ENCODE measurements around the gene KRTAP9-2. TPM values are rescaled to one million over a fixed set of nuclear protein-coding genes. Genes with fewer than 3 reads are reported as not detected.
"Not testable (repeated sequence)": the region's sequence is repeated elsewhere in the genome, so short reads cannot be mapped to it uniquely, and the experiment has no call there.

KRTAP9-2 gene
- polyA plus RNA-seq, 1 of the 3 experiments (the other 2 are of a cell fraction), result not detected

GRCh38 chr17:41271858-41272257, 45.4 kb downstream of the KRTAP9-2 start:
- Histone ChIP-seq H3K27me3 (ENCODE audit: insufficient read depth) (no peaks in the 10 kb centered on the region), H3K4me3 (ENCODE audit: low read depth in 2 of 2, low read length in 1 of 2) (no peak overlapping the region), H3K27ac (ENCODE audit: low read depth in 2 of 2, low read length in 1 of 2) (no peak overlapping the region), H3K9ac (no peak overlapping the region), H3K36me3 (replicated peaks in 1 of 2; ENCODE audit: control insufficient read depth in 1 of 2, insufficient read depth in 2 of 2, low read length in 1 of 2) (no peaks in the 10 kb centered on the region), H3F3A (replicated peaks; ENCODE audit: insufficient read depth) (no peaks in the 10 kb centered on the region), H4K20me1 (ENCODE audit: insufficient read depth) (no peaks in the 10 kb centered on the region), H2AFZ (ENCODE audit: low read depth) (no peak overlapping the region), H3K9me2 (no peaks in the 10 kb centered on the region), H3K9me3 (no peaks in the 10 kb centered on the region), H3K79me2 (ENCODE audit: insufficient read depth) (no peaks in the 10 kb centered on the region), H3K4me2 (no peak overlapping the region), H3K4me1 (ENCODE audit: control insufficient read depth in 1 of 2, insufficient read depth in 2 of 2, low read depth in 1 of 2, low read length in 1 of 2) (no peaks in the 10 kb centered on the region)
- 27% methylated on average over 1 of the region's 1 CpG for WGBS (ENCODE audit: low lambda C conversion rate)
- POLR2A ChIA-PET, result no interaction called here
- TF ChIP-seq FOXM1 (IDR thresholded peaks at IDR 0.05; ENCODE audit: low read depth) (no peak), PBX3 (IDR thresholded peaks at IDR 0.05) (no peak), NFIC (IDR thresholded peaks at IDR 0.05; ENCODE audit: borderline replicate concordance) (no peak), TCF12 (IDR thresholded peaks at IDR 0.05) (no peak), GABPA (IDR thresholded peaks at IDR 0.05; ENCODE audit: low read depth) (no peak), RCOR1 (IDR thresholded peaks at IDR 0.05; ENCODE audit: low read length) (no peak), REST (IDR thresholded peaks at IDR 0.05; ENCODE audit: low read depth, low read length) (no peak), TEAD4 (IDR thresholded peaks at IDR 0.05; ENCODE audit: borderline replicate concordance, insufficient read depth) (no peak), JUND (IDR thresholded peaks at IDR 0.05) (no peak), POLR2AphosphoS5 (IDR thresholded peaks at IDR 0.05; ENCODE audit: low read depth, low read length) (no peak), IRF3 (IDR thresholded peaks at IDR 0.05; ENCODE audit: low read depth, low read length) (no peak), MEF2A (IDR thresholded peaks at IDR 0.05; ENCODE audit: borderline replicate concordance, low read depth) (no peak), CTCF (IDR thresholded peaks at IDR 0.05) (no peak), MXI1 (IDR thresholded peaks at IDR 0.05; ENCODE audit: low read depth, low read length) (no peak), GATA2 (CRISPR knock-in tag; IDR thresholded peaks at IDR 0.05) (no peak), FOXJ3 (CRISPR knock-in tag; IDR thresholded peaks at IDR 0.05) (no peak), EZH2phosphoT487 (IDR thresholded peaks at IDR 0.05; ENCODE audit: borderline replicate concordance, low read depth) (no peak), CHD2 (IDR thresholded peaks at IDR 0.05; ENCODE audit: low read length, partially characterized antibody) (no peak), RXRA (IDR thresholded peaks at IDR 0.05; ENCODE audit: borderline replicate concordance, low read depth) (no peak), SIN3A (IDR thresholded peaks at IDR 0.05; ENCODE audit: borderline replicate concordance, low read depth, low read length) (no peak)
- DNase-seq, result no peak
- CTCF ChIA-PET, result no interaction called here

GRCh38 chr17:41275648-41276190, 49.3 kb downstream of the KRTAP9-2 start, which contains the start of gene KRTAP9-7:
Gene KRTAP9-7, plus strand, starts transcription at chr17:41275698. Its CDS starts 0 bp downstream, at chr17:41275698.
- H3K4me2 ChIP-seq; H3K9ac ChIP-seq; H3K27me3 ChIP-seq (ENCODE audit: insufficient read depth); H3F3A ChIP-seq (replicated peaks; ENCODE audit: insufficient read depth); H3K9me3 ChIP-seq; H4K20me1 ChIP-seq (ENCODE audit: insufficient read depth); H3K79me2 ChIP-seq (ENCODE audit: insufficient read depth); CTCF ChIA-PET; H3K4me3 ChIP-seq (ENCODE audit: low read depth in 2 of 2, low read length in 1 of 2); H3K4me1 ChIP-seq (ENCODE audit: control insufficient read depth in 1 of 2, insufficient read depth in 2 of 2, low read depth in 1 of 2, low read length in 1 of 2); H3K9me2 ChIP-seq; DNase-seq; H2AFZ ChIP-seq (ENCODE audit: low read depth); H3K36me3 ChIP-seq (replicated peaks in 1 of 2; ENCODE audit: control insufficient read depth in 1 of 2, insufficient read depth in 2 of 2, low read length in 1 of 2); H3K27ac ChIP-seq (ENCODE audit: low read depth in 2 of 2, low read length in 1 of 2); POLR2A ChIA-PET: not testable (repeated sequence)
- no CpG with 5 or more reads among the region's 3 CpGs for WGBS (ENCODE audit: low lambda C conversion rate)

Data from SK-N-SH (cell line).